Hematopoietic multipotent progenitor cell treated with erythropoietin and hydrocortisone succinate and interleukin-3 and kit ligand, for 4 days (in vitro differentiated cells): ENCODE data around the gene OTUD4.

Experiments used
- DNase-seq: peaks from one replicate; pipeline ENCODE4 v3.0.0-alpha.2; 2015

Gene OTUD4

GRCh38 chr4:145108128-145108527 is 72.3 kb downstream of the OTUD4 start:
- DNase-seq = no peak

- DNase-seq = no peak
Observed at GRCh38 chr4:145107126-145107525, 73.3 kb downstream of the OTUD4 start.

- peak; percentile 5 for DNase-seq
Observed at GRCh38 chr4:145103496-145103895, 76.9 kb downstream of the OTUD4 start.

GRCh38 chr4:145102619-145103018 is 77.8 kb downstream of the OTUD4 start:
- peak; percentile 43 for DNase-seq

GRCh38 chr4:145101091-145101490 is 79.3 kb downstream of the OTUD4 start:
- DNase-seq = no peak

- DNase-seq = peak; percentile 34
Observed at GRCh38 chr4:145099653-145100052, 80.7 kb downstream of the OTUD4 start.

- peak; percentile 76 for DNase-seq
Observed at GRCh38 chr4:145098675-145099037, 81.7 kb downstream of the OTUD4 start.

- DNase-seq = peak; percentile 99
Observed at GRCh38 chr4:145097821-145098674, 82.3 kb downstream of the OTUD4 start, which contains the start of the genes ABCE1 and ANAPC10. TSS of gene ABCE1 (plus strand) at chr4:145098311. CDS start at chr4:145104413, 6,102 bp downstream. TSS of gene ANAPC10 (minus strand) at chr4:145098196. CDS start at chr4:145096099, 2,097 bp downstream.

- peak; percentile 33 for DNase-seq
Observed at GRCh38 chr4:145097331-145097820, 83.0 kb downstream of the OTUD4 start.

GRCh38 chr4:145093638-145094037 is 86.8 kb downstream of the OTUD4 start:
- no peak for DNase-seq

- no peak for DNase-seq
Observed at GRCh38 chr4:145090380-145090779, 90.0 kb downstream of the OTUD4 start.

GRCh38 chr4:145083891-145084605 is 96.3 kb downstream of the OTUD4 start:
- peak; percentile 71 for DNase-seq
